ENCODE results near the gene TNFRSF8. TPM values are rescaled to one million over a fixed set of nuclear protein-coding genes. Genes with fewer than 3 reads are reported as not detected.

Gene TNFRSF8
- total RNA-seq, 4 donors from 2014 or later = not detected

DNA sequence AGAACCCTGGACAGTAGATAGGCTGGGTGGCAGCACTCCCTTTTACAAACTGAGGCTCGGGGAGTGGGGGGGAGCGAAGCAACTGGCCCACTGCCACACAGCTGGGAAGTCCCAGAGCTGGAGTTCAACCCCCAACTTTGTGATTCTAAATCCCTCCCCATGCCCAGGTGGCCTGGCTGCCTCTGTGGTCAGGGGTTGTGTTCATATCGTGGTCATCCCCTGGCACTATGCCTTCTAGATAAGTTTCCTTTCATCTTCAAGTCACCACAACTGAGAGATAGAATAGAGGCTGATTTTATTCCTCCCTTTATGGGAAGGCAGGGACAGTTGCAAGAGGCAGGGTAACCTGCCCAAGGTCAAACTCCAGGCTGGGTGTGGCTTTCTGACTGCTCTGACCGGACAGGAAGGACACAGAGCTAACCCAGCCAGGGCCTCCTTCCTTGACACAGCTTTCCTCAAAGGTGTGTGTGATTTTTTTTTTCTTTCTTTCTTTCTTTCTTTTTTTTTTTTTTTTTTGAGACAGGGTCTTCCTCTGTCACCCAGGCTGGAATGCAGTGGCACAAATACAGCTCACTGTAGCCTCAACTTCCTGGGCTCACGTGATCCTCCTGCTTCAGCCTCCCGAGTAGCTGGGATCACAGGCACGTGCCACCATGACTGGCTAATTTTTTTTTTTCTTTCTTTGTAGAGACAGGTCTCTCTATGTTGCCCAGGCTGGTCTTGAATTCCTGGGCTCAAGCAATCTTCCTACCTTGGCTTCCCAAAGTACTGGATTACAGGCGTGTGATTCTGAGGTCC, 85.3 kb downstream of the TNFRSF8 start:
- H3K4me1 ChIP-seq = peaks cover 38 to 67% of the 10 kb centered on the region in 2 donors

GRCh38 chr1:12148958-12149790, 86.1 kb downstream of the TNFRSF8 start:
- no peaks in the 10 kb centered on the region for H3K36me3 ChIP-seq
- DNase-seq = no peak
- intact Hi-C loops (cut with DNase I) = no loop called here
- H3K27me3 ChIP-seq = no peaks in the 10 kb centered on the region
- WGBS, 2 donors = 65 to 67% methylated on average over 5 of the region's 5 CpGs
- no peak for TF ChIP-seq POLR2A (IDR thresholded peaks at IDR 0.05)
- TF ChIP-seq CTCF (IDR thresholded peaks at IDR 0.05) = no peak
- no peaks in the 10 kb centered on the region for H3K9me3 ChIP-seq
- H3K4me3 ChIP-seq (replicated peaks in 1 of 3) = no peak overlapping the region
- peaks cover 33 to 62% of the 10 kb centered on the region in 2 donors for H3K4me1 ChIP-seq
- H3K27ac ChIP-seq = peak overlapping the region in 2 of 3 donors; percentile 65 to 81

More for the DNA sequence above, 85.3 kb downstream of the TNFRSF8 start:
- Histone ChIP-seq H3K4me3 (replicated peaks in 1 of 3) (no peak overlapping the region), H3K9me3 (no peaks in the 10 kb centered on the region), H3K36me3 (no peaks in the 10 kb centered on the region), H3K27me3 (no peaks in the 10 kb centered on the region), H3K27ac (peak overlapping the region; percentile 22 to 81 (median 65))
- no peak for DNase-seq
- intact Hi-C loops (cut with DNase I) = no loop called here
- TF ChIP-seq POLR2A (IDR thresholded peaks at IDR 0.05) = no peak
- no peak for TF ChIP-seq CTCF (IDR thresholded peaks at IDR 0.05)
- 81 to 82% methylated on average over 8 of the region's 8 CpGs for WGBS, 2 donors

- WGBS, 2 donors = 83 to 96% methylated on average over 6 of the region's 6 CpGs
- Histone ChIP-seq H3K27ac (peak overlapping the region in 2 of 3 donors; percentile 52 to 81), H3K36me3 (no peaks in the 10 kb centered on the region), H3K9me3 (no peaks in the 10 kb centered on the region), H3K4me1 (peaks cover 30 to 56% of the 10 kb centered on the region in 2 donors), H3K27me3 (no peaks in the 10 kb centered on the region), H3K4me3 (replicated peaks in 1 of 3) (no peak overlapping the region)
- TF ChIP-seq POLR2A (IDR thresholded peaks at IDR 0.05) (no peak), CTCF (IDR thresholded peaks at IDR 0.05) (no peak)
- intact Hi-C loops (cut with DNase I) = no loop called here
- DNase-seq = no peak
Measured at GRCh38 chr1:12149791-12150175, 86.7 kb downstream of the TNFRSF8 start.

GRCh38 chr1:12150456-12151200, 87.5 kb downstream of the TNFRSF8 start:
- H3K27ac ChIP-seq = peak overlapping the region; percentile 51 to 81 (median 52)
- TF ChIP-seq POLR2A (IDR thresholded peaks at IDR 0.05) (no peak), CTCF (IDR thresholded peaks at IDR 0.05) (no peak)
- intact Hi-C loops (cut with DNase I) = no loop called here
- H3K4me3 ChIP-seq (replicated peaks in 1 of 3) = no peak overlapping the region
- H3K4me1 ChIP-seq = peaks cover 30 to 54% of the 10 kb centered on the region in 2 donors
- no peaks in the 10 kb centered on the region for H3K36me3 ChIP-seq
- H3K9me3 ChIP-seq = no peaks in the 10 kb centered on the region
- 31% methylated on average over 7 to 9 of the region's 9 CpGs for WGBS, 2 donors
- peak; percentile 45 to 60 for DNase-seq
- no peaks in the 10 kb centered on the region for H3K27me3 ChIP-seq

All from thyroid gland (tissue), 4 donors.